ENCODE data around the gene ASCC1. TPM values are rescaled to one million over a fixed set of nuclear protein-coding genes. Genes with fewer than 3 reads are reported as not detected.
A peak's percentile ranks its signal among the peaks of the same experiment; 100 is the strongest.

Gene ASCC1
- total and polyA plus RNA-seq, 7 donors = 15.3 to 37.0 (median 19.3) TPM

GRCh38 chr10:72080042-72080975 is 135.8 kb downstream of the ASCC1 start:
- 81 to 88% (median 83%) methylated on average over 14 of the region's 14 CpGs for WGBS, 3 donors
- ATAC-seq (no peak), DNase-seq (peak in 1 of 2 donors; percentile 42)
- H3K4me3 ChIP-seq = no peak overlapping the region
- intact Hi-C loops (cut with DNase I) = no loop called here
- H3K27ac ChIP-seq = no peak overlapping the region
- no peaks in the 10 kb centered on the region for H3K9me3 ChIP-seq
- no peaks in the 10 kb centered on the region for H3K27me3 ChIP-seq (ENCODE audit: insufficient read depth in 3 of 3, low read length in 2 of 3)
- H3K36me3 ChIP-seq (ENCODE audit: insufficient read depth in 1 of 2, low read depth in 1 of 2) = no peaks in the 10 kb centered on the region
- no peaks in the 10 kb centered on the region for H3K4me1 ChIP-seq
- TF ChIP-seq, protein P1, sequence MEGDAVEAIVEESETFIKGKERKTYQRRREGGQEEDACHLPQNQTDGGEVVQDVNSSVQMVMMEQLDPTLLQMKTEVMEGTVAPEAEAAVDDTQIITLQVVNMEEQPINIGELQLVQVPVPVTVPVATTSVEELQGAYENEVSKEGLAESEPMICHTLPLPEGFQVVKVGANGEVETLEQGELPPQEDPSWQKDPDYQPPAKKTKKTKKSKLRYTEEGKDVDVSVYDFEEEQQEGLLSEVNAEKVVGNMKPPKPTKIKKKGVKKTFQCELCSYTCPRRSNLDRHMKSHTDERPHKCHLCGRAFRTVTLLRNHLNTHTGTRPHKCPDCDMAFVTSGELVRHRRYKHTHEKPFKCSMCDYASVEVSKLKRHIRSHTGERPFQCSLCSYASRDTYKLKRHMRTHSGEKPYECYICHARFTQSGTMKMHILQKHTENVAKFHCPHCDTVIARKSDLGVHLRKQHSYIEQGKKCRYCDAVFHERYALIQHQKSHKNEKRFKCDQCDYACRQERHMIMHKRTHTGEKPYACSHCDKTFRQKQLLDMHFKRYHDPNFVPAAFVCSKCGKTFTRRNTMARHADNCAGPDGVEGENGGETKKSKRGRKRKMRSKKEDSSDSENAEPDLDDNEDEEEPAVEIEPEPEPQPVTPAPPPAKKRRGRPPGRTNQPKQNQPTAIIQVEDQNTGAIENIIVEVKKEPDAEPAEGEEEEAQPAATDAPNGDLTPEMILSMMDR (IDR thresholded peaks at IDR 0.05) = no peak

- DNase-seq (peak in 1 of 2 donors; percentile 39), ATAC-seq (no peak)
- 78 to 89% (median 81%) methylated on average over 5 of the region's 5 CpGs for WGBS, 3 donors
These were observed 136.7 kb downstream of the ASCC1 start for GRCh38 chr10:72079356-72079755.

DNA sequence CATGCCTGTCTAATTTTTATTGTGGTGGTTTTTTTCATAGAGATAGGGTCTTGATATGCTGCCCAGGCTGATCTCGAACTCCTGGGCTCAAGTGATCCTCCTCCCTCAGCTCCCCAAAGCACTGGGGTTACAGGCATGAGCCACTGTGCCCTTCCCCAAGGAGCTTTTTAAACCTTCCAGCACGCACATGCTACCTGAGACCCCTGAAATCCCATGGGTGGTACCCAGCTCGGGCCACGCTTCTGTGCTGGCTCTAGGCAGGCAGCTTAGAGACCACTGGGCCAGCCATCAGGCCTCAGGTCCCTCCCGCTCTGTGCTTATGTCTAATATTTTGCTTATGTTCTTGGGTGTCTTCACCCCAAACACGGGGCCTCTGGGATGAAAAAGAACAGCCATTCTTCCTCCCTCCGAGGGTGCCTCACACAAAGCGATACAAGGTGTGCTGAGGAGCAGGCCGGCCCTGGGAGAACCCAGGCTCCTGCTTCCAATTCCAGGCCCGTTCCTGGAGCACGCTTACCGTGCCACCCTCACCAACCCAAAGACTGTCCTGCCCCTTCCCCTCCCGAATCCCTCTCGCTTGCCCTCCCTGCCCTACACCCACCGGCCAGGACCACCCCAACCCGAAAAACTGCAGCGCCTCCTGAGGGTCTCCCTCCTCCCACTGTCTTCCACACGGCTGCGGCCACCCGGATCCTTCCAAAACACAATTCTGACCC is 138.6 kb downstream of the ASCC1 start:
- Histone ChIP-seq H3K27me3 (ENCODE audit: insufficient read depth in 3 of 3, low read length in 2 of 3) (no peaks in the 10 kb centered on the region), H3K4me1 (no peaks in the 10 kb centered on the region), H3K4me3 (no peak overlapping the region), H3K27ac (no peak overlapping the region), H3K36me3 (ENCODE audit: insufficient read depth in 1 of 2, low read depth in 1 of 2) (no peaks in the 10 kb centered on the region), H3K9me3 (no peaks in the 10 kb centered on the region)
- intact Hi-C loops (cut with DNase I) = no loop called here
- peak in 1 of 2 donors; percentile 43 for DNase-seq
- TF ChIP-seq, protein P1 (IDR thresholded peaks at IDR 0.05) = no peak
- no peak for ATAC-seq
- WGBS, 3 donors = 88 to 89% (median 89%) methylated on average over 18 to 20 of the region's 20 CpGs

More at GRCh38 chr10:72079356-72079755, 136.7 kb downstream of the ASCC1 start:
- intact Hi-C loops (cut with DNase I) = no loop called here
- TF ChIP-seq, protein P1 (IDR thresholded peaks at IDR 0.05) = no peak
- Histone ChIP-seq H3K4me3 (no peak overlapping the region), H3K36me3 (ENCODE audit: insufficient read depth in 1 of 2, low read depth in 1 of 2) (no peaks in the 10 kb centered on the region), H3K27me3 (ENCODE audit: insufficient read depth in 3 of 3, low read length in 2 of 3) (no peaks in the 10 kb centered on the region), H3K27ac (no peak overlapping the region), H3K9me3 (no peaks in the 10 kb centered on the region), H3K4me1 (no peaks in the 10 kb centered on the region)

DNA sequence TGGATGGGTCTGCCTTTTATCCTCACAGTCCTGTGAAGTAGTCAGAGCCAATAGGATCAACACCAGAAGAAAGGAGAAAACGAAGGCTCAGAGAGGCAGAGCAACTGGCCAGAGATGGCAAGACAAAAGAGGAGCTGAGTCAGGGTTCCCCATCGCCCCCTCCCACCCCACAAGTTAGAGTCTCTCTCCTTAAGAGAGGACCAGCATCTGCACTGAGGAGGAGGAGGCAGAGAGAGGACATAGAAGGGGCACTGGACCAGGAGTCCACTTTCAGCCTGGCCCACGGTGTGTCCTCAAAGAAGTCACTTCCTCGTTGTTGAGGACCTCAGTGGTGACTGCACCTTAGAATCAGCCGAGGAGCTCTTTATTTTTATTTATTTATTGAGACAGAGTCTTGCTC is 139.3 kb downstream of the ASCC1 start:
- no peaks in the 10 kb centered on the region for H3K27me3 ChIP-seq (ENCODE audit: insufficient read depth in 3 of 3, low read length in 2 of 3)
- no peak for ATAC-seq
- H3K27ac ChIP-seq = no peak overlapping the region
- no peaks in the 10 kb centered on the region for H3K36me3 ChIP-seq (ENCODE audit: insufficient read depth in 1 of 2, low read depth in 1 of 2)
- WGBS, 3 donors = 66 to 75% (median 71%) methylated on average over 5 of the region's 5 CpGs
- intact Hi-C loops (cut with DNase I) = no loop called here
- no peaks in the 10 kb centered on the region for H3K4me1 ChIP-seq
- H3K9me3 ChIP-seq = no peaks in the 10 kb centered on the region
- no peak overlapping the region for H3K4me3 ChIP-seq
- TF ChIP-seq, protein P1 (IDR thresholded peaks at IDR 0.05) = no peak
- no peak for DNase-seq

Data from psoas muscle (tissue), 8 donors.